Stimulated activated CD4-positive, alpha-beta T cell treated with anti-CD3 and anti-CD28 coated beads, Interleukin-1b, Interleukin-23, amount 100 ng/mL, for 1 hour (primary cell): ENCODE measurements around the gene PRDM16.

ENCODE experiments used
- DNase-seq, 2 donors: peaks; one replicate each; pipeline ENCODE4 v3.0.0-alpha.2; 2020; ENCODE audit warnings: low read depth in 2 of 2

The PRDM16 gene

DNA sequence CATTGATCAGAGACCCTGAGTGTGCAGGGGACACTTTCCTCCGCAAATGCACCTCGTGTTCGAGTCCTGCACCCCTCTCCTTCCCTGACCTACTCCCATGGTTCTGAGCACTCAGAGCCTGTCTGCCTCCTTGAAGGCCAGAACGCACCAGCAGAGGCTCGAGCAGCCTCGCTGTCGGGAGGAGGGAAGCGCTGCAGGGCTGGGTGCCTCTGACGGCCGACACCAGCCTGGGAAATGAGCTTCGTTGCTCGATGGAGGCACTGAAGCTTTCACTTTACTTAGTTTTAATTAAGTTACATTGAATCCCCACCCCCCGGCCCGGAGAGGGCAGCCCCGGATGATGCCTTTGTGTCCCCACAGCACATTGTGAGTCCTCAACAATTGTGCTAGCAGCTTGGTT, 229.2 kb downstream of the PRDM16 start:
- DNase-seq: no peak

DNA sequence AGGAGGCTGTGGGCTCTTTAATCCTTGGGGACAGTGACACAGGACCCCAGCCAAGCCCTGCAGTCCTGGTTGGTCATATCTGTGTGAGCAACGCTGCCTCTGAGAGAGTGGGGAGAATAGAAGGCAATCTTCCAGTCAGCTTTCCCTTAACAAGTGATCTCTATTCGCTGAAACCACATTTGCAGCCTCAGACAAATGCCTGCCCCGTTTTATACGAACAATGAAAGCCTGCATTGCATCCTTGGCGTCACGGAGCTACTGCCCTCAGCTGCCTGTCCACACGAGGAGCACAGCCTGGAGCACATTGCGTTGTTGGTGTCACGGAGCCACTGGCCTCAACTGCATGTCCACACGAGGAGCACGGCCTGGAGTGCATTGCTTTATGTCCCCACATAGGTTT, 235.2 kb downstream of the PRDM16 start:
- no peak for DNase-seq

- no peak for DNase-seq
These were observed 235.7 kb downstream of the PRDM16 start for GRCh38 chr1:3304692-3305091.

DNA sequence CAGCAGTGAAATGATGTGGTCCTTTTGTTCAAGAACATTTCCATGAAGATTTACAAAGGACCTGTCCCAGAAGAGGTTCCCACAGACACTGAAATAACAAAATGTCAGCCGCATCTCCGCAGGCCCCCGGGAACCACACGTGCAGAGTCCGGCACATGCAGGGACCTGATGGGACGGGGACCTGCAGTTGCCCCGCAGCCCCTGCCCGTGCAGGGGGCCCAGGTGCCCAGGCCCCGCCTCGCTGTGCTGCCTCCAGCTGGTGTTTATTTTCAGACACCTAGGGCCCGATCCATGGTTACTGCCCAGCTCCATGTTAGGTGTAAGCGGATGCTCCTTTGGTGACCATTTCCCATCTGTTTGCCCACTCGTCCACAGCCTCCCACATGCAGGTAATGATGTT, 236.2 kb downstream of the PRDM16 start:
- DNase-seq: no peak

- DNase-seq: no peak
These were observed 237.7 kb downstream of the PRDM16 start for GRCh38 chr1:3306583-3307291.

GRCh38 chr1:3307359-3307758, 238.4 kb downstream of the PRDM16 start:
- no peak for DNase-seq

- DNase-seq: no peak
These were observed 239.1 kb downstream of the PRDM16 start for GRCh38 chr1:3308053-3308452.

DNA sequence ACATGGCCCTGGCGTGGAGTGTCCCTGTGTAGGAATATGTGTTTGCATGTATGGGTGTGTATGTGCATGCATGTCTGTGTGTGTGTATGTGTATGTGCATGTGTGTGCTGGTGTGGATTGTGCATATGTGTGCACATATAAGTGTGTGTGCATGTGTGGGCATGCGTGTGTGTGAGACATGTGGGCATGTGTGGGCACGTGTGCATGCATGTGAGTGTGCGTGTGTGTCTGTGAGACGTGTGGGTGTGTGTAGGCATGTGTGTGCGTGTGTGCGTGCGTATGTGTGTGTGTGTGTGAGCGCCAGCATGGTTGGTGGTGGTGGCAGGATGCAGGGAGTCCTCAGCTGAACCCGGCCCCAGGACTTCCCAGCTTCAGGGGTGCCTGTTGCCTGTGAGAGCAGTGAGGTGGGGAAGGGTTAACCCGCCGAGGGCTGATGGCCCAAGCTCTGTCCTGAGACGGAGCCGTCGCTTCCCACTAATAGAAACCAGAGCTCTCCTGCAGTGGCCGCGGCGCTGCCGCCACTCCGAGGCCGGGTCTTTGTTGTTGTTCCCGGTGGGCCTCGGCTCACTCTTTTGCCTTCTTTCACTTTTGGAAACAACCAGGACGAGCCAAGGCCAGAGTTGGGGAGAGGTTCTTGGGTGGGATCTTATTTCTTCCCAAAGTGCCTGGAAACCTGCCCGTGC, 241.9 kb downstream of the PRDM16 start:
- no peak for DNase-seq

DNA sequence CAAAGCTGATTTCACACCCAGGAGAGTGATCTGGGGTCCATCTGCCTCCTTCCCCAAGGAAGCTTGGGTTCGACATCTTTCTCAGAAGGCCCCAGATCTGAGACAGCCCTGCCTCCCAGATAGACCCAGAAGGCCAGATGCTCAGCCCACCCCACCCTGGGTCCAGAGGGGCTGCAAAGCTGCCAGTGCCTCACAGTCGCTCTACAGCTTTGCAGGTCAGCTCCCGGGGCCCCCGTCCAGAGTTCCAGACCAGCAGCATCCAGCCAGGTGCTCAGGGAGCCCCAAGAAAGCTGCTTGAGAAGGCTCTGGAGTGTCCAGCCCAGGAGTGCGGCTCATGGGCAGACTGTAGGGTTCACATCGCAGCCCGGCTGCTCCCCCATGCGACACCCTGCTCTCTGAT, 242.7 kb downstream of the PRDM16 start:
- no peak for DNase-seq

DNA sequence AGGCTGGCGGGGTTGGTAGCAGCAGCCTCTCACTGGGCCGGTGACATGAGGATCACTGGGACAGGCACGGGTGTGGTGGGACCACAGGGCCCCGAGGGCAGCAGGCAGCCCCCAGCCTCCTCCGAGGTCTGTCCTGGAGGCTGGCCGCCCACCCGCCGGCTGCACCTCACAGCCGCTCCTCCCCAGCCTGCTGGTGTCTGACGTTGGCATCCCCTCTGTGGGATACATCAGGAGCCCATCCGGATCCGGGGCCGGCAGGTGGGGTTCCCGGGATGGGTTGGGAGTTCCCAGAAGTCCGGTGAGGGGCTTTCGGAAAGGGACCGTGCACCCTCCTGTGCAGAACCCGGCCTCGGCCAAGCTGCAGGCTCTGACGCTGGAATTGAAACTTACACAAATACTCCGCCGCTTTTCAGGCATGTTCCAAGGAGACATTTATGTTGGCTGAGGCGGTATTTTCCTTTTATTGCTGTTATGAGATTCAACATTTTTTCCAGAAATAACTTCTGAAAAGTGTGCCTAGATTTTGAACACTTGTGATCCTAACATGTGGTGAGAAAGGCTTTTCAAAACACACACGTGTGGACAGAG, 243.4 kb downstream of the PRDM16 start:
- no peak for DNase-seq

DNA sequence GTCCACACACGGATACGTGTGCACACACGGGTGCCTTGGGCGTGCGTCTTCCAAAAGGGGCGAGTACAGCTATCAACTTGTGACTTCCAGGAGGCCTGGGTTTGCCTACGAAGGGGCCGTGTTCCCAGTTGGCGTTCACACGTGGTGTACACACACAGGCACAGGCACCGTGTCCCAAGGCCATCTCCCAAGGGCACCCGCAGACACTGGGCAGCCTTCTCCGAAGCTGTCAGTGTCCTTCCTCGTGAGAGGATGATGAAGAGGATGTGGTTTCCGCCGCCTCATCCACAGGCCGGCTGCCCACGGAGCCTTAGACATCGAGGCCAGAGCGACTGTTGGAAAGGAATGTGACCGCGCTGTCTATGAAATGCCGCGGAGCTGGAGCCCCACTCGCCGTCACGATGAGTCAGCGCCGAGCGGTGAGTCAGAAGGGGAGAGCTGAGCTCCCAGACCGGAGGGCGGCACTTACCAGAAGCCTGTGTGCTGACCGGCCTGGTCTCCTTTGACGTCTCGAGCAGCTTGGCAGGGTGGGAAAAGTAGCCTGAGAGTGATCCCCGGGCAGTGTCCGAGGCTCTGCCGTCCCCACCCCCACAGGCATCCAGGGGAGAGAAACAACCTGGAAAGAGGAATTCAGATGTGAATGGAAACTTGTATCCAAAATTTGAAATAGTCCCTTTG, 244.0 kb downstream of the PRDM16 start:
- DNase-seq: peak in 1 of 2 donors; percentile 20

DNA sequence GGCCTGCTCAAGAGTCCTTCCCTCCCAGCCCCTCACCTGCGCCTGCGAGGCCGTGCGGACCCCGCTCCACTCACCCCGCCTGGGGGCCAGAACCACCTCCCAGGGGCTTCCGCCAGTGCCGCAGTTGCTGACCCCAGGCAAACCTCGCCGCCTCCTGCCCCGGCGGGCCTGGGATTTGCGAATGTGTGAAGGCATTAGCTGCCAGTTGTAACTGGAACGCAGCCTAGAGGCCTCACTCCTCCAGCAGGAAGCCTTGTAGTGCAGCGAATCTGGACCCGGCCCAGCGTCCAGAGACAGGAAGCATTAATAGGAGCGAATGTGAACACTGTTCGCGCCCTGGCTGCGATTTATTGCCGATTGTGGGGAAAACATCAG, 244.6 kb downstream of the PRDM16 start:
- DNase-seq: no peak

GRCh38 chr1:3314491-3315381, 245.7 kb downstream of the PRDM16 start:
- no peak for DNase-seq

GRCh38 chr1:3315399-3316339, 246.7 kb downstream of the PRDM16 start:
- DNase-seq: no peak

DNA sequence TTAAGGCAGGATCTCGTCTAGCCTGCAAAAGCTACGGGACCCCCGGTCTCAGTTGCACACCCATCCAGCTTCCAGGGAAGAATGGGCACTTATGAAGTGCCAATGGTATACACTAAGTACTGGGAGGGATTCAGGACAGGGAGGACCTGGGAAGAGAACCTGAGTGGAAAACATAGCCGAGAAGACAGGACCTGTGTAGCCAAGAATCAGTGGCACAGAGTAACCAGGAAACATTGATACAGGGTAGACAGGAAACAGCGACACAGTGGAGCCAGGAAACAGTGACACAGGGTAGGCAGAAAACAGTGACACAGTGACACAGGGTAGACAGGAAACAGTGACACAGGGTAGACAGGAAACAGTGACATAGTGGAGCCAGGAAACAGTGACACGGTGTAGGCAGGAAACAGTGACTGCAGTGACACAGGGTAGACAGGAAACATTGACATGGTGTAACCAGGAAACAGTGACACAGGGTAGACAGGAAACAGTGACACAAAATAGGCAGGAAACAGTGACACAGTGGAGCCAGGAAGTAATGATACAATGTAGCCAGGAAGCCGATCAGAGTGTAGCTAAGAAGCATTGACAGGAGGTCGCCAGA, 247.4 kb downstream of the PRDM16 start:
- DNase-seq: no peak

DNA sequence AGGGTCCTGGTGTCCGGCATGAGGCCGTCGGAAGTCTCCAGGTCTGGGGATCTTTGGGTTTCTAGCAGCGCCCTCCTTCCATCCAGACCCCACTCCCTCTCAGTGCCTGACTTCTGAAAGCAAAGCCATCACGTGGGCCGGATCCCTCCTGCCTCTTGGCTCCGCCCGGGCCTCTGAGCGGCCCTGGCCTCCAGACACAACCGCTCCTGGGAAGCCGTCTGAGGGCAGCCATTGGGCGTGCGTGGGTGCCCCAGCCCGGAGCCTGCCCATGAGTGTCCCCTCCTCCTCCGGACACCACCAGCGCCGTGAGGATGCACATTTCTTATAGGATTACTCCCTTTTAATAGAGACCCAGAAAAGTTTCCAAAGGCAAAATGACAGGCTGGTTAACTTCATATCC, 248.5 kb downstream of the PRDM16 start:
- DNase-seq: no peak

GRCh38 chr1:3318329-3318728, 249.3 kb downstream of the PRDM16 start:
- DNase-seq: no peak

GRCh38 chr1:3319874-3320245, 250.9 kb downstream of the PRDM16 start:
- DNase-seq: no peak

DNA sequence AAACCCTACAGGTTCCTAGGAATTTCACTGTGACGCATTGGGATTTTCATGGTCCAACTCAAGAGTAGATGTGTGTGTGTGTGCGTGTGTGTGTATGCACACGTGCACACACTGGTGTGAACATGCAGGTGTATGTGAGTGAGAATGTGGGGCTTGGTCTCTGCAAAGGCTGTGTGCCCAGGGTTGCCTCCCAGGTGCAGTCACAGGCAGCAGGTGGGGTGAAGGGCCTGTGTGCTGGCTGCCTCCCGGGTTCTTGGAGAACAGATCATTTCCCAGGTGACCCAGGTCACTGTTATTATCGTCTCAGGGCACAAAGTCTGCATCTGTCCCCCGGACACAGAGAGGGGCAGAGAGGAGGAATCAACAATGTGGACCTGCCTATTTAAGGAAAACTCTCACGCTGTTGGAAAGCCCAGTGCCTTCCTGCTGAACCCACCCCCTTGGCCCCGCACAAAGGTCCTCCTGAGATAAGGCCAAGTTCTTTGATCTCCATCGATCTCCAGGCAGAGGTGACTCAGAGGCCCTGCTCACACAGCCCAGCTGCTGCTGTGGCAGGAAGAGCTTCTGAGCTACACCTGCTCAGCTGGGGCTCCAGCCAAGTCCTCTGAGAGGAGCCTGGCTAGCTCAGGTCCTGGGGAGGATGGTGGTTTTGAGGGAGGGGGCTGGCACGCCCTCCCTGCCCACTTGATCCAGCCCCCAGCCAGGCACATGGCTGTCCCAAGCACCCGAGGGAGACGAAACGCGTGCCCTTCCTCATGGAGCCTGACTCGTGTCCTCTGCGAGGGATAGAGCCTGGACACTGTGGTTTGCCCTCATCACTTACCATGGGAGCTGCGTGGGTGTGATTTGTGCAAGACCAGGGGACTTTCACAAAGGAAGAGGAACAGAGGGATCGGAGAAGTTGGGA, 251.5 kb downstream of the PRDM16 start:
- no peak for DNase-seq
